HG03460 (cell line): ENCODE measurements around the gene SORBS2.

Experiments used
- ATAC-seq: cut with Tn5 transposase; IDR thresholded peaks from one replicate; pipeline ENCODE4 v1.9.1; 2021; ENCODE audit not compliant: unreplicated experiment

The SORBS2 gene

GRCh38 chr4:185536411-185536709, 275.6 kb downstream of the SORBS2 start:
- ATAC-seq: no peak

- ATAC-seq: no peak
These were observed 276.2 kb downstream of the SORBS2 start for GRCh38 chr4:185535612-185536410.
